SK-N-SH treated with all-trans-retinoic acid at 6 μM for 48 hours (cell line): Measurements from ENCODE around the gene PRM3.

Source experiments
- ATAC-seq: fragments of 200-7000 bp; cut with Tn5 transposase; 3 replicates; pipeline ENCODE4 v1.9.1; 2020; ENCODE audit warnings: mild to moderate bottlenecking, moderate library complexity
- ARNTL ChIP-seq: fragments of 450-650 bp; formaldehyde crosslinking; IDR thresholded peaks from 2 replicates; pipeline ENCODE4 v1.5.0; 2020; ENCODE audit warnings: low read depth, mild to moderate bottlenecking, moderate library complexity, borderline replicate concordance
- BACH2 ChIP-seq: fragments of 250-450 bp; sonication (Bioruptor Pico); IDR thresholded peaks from 2 replicates; pipeline ENCODE4 v1.9.0; 2021; ENCODE audit warnings: mild to moderate bottlenecking, borderline replicate concordance
- CSDC2 ChIP-seq: fragments of 250-450 bp; sonication (Bioruptor Pico); IDR thresholded peaks from 2 replicates; pipeline ENCODE4 v1.5.0; 2020; ENCODE audit warnings: mild to moderate bottlenecking, moderate library complexity
- ESRRG ChIP-seq: fragments of 250-450 bp; sonication (Bioruptor Pico); IDR thresholded peaks from 2 replicates; pipeline ENCODE4 v1.6.1; 2021; ENCODE audit warnings: mild to moderate bottlenecking
- GLIS3 ChIP-seq: fragments of 250-450 bp; sonication (Bioruptor Pico); IDR thresholded peaks from 2 replicates; pipeline ENCODE4 v1.5.0; 2020; ENCODE audit warnings: mild to moderate bottlenecking, moderate library complexity
- ISL1 ChIP-seq: fragments of 250-450 bp; sonication (Bioruptor Pico); IDR thresholded peaks from 2 replicates; pipeline ENCODE4 v2.1.2; 2022; ENCODE audit warnings: mild to moderate bottlenecking, moderate library complexity
- OSR1 ChIP-seq: fragments of 250-450 bp; sonication (Bioruptor Pico); IDR thresholded peaks from 2 replicates; pipeline ENCODE4 v1.8.0; 2022; ENCODE audit warnings: moderate library complexity, mild to moderate bottlenecking, inconsistent platforms
- PATZ1 ChIP-seq: fragments of 250-450 bp; sonication (Bioruptor Pico); IDR thresholded peaks from 2 replicates; pipeline ENCODE4 v1.8.0; 2020; ENCODE audit warnings: mild to moderate bottlenecking, moderate library complexity, borderline replicate concordance
- PPARA ChIP-seq: fragments of 250-450 bp; sonication (Bioruptor Pico); IDR thresholded peaks from 2 replicates; pipeline ENCODE4 v1.5.0; 2020; ENCODE audit warnings: mild to moderate bottlenecking, borderline replicate concordance
- RARB ChIP-seq: fragments of 250-450 bp; sonication (Bioruptor Pico); IDR thresholded peaks from 2 replicates; pipeline ENCODE4 v1.8.0; 2021; ENCODE audit warnings: mild to moderate bottlenecking, moderate library complexity
- SNAI2 ChIP-seq: fragments of 250-450 bp; sonication (Bioruptor Pico); IDR thresholded peaks from 2 replicates; pipeline ENCODE4 v1.5.0; 2020; ENCODE audit warnings: mild to moderate bottlenecking, moderate library complexity
- TCF4 ChIP-seq: fragments of 250-450 bp; sonication (Bioruptor Pico); IDR thresholded peaks from 2 replicates; pipeline ENCODE4 v1.8.0; 2021; ENCODE audit warnings: mild to moderate bottlenecking, moderate library complexity, borderline replicate concordance
- TOX ChIP-seq: fragments of 250-450 bp; sonication (Bioruptor Pico); IDR thresholded peaks from 2 replicates; pipeline ENCODE4 v1.8.0; 2021; ENCODE audit warnings: mild to moderate bottlenecking, moderate library complexity, borderline replicate concordance
- TSHZ2 ChIP-seq: fragments of 250-450 bp; sonication (Bioruptor Pico); IDR thresholded peaks from 2 replicates; pipeline ENCODE4 v1.5.0; 2020; ENCODE audit warnings: mild to moderate bottlenecking, moderate library complexity
- ZC3H10 ChIP-seq: fragments of 250-450 bp; sonication (Bioruptor Pico); IDR thresholded peaks from 2 replicates; pipeline ENCODE4 v1.5.1; 2021; ENCODE audit warnings: mild to moderate bottlenecking, moderate library complexity
- ZNF565 ChIP-seq: fragments of 450-650 bp; formaldehyde crosslinking; conservative IDR thresholded peaks from 2 replicates; pipeline ENCODE4 v1.5.0; 2020; ENCODE audit warnings: low read depth, mild to moderate bottlenecking, moderate library complexity
- ZNF70 ChIP-seq: fragments of 450-650 bp; formaldehyde crosslinking; IDR thresholded peaks from 2 replicates; pipeline ENCODE4 v1.5.0; 2020; ENCODE audit warnings: mild to moderate bottlenecking, moderate library complexity
- ZNF8 ChIP-seq: fragments of 450-650 bp; formaldehyde crosslinking; IDR thresholded peaks from 2 replicates; pipeline ENCODE4 v1.5.0; 2020; ENCODE audit warnings: mild to moderate bottlenecking, moderate library complexity
- TF ChIP-seq, protein P1 (sequence below): fragments of 250-450 bp; sonication (Bioruptor Pico); IDR thresholded peaks from 2 replicates; pipeline ENCODE4 v1.5.1; 2021; ENCODE audit warnings: mild to moderate bottlenecking, moderate library complexity
- TF ChIP-seq, protein P2 (sequence below): fragments of 250-450 bp; sonication (Bioruptor Pico); IDR thresholded peaks from 2 replicates; pipeline ENCODE4 v1.5.1; 2020; ENCODE audit warnings: low read depth, mild to moderate bottlenecking, moderate library complexity
- TF ChIP-seq, protein P3 (sequence below): fragments of 250-450 bp; sonication (Bioruptor Pico); IDR thresholded peaks from 2 replicates; pipeline ENCODE4 v1.8.0; 2021; ENCODE audit warnings: low read depth, mild to moderate bottlenecking, moderate library complexity, borderline replicate concordance

PRM3 gene

GRCh38 chr16:11277607-11278337, 4.3 kb upstream of the PRM3 start:
- TF ChIP-seq TSHZ2 (no peak), RARB (no peak), ZNF8 (CRISPR knock-in tag) (no peak), ISL1 (no peak), OSR1 (CRISPR knock-in tag) (no peak), PATZ1 (no peak), ARNTL (CRISPR knock-in tag) (no peak), TOX (CRISPR knock-in tag) (no peak), CSDC2 (no peak), SNAI2 (CRISPR knock-in tag) (no peak), GLIS3 (CRISPR knock-in tag) (no peak), BACH2 (CRISPR knock-in tag) (no peak), ZNF565 (no peak), ESRRG (CRISPR knock-in tag) (no peak), ZNF70 (CRISPR knock-in tag) (no peak)
- TF ChIP-seq, protein P1, sequence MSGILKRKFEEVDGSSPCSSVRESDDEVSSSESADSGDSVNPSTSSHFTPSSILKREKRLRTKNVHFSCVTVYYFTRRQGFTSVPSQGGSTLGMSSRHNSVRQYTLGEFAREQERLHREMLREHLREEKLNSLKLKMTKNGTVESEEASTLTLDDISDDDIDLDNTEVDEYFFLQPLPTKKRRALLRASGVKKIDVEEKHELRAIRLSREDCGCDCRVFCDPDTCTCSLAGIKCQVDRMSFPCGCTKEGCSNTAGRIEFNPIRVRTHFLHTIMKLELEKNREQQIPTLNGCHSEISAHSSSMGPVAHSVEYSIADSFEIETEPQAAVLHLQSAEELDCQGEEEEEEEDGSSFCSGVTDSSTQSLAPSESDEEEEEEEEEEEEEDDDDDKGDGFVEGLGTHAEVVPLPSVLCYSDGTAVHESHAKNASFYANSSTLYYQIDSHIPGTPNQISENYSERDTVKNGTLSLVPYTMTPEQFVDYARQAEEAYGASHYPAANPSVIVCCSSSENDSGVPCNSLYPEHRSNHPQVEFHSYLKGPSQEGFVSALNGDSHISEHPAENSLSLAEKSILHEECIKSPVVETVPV (CRISPR knock-in tag): no peak
- no peak for ATAC-seq

- TF ChIP-seq TSHZ2 (no peak), SNAI2 (CRISPR knock-in tag) (no peak), PATZ1 (no peak), CSDC2 (no peak), PPARA (CRISPR knock-in tag) (no peak), TCF4 (CRISPR knock-in tag) (no peak), ZC3H10 (no peak), RARB (no peak), TOX (CRISPR knock-in tag) (no peak), ZNF70 (CRISPR knock-in tag) (no peak), ZNF8 (CRISPR knock-in tag) (no peak), ZNF565 (no peak), ARNTL (CRISPR knock-in tag) (no peak)
- TF ChIP-seq, protein P2, sequence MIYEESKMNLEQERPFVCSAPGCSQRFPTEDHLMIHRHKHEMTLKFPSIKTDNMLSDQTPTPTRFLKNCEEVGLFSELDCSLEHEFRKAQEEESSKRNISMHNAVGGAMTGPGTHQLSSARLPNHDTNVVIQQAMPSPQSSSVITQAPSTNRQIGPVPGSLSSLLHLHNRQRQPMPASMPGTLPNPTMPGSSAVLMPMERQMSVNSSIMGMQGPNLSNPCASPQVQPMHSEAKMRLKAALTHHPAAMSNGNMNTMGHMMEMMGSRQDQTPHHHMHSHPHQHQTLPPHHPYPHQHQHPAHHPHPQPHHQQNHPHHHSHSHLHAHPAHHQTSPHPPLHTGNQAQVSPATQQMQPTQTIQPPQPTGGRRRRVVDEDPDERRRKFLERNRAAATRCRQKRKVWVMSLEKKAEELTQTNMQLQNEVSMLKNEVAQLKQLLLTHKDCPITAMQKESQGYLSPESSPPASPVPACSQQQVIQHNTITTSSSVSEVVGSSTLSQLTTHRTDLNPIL (CRISPR knock-in tag): no peak
- TF ChIP-seq, protein P1 (CRISPR knock-in tag): no peak
- TF ChIP-seq, protein P3, sequence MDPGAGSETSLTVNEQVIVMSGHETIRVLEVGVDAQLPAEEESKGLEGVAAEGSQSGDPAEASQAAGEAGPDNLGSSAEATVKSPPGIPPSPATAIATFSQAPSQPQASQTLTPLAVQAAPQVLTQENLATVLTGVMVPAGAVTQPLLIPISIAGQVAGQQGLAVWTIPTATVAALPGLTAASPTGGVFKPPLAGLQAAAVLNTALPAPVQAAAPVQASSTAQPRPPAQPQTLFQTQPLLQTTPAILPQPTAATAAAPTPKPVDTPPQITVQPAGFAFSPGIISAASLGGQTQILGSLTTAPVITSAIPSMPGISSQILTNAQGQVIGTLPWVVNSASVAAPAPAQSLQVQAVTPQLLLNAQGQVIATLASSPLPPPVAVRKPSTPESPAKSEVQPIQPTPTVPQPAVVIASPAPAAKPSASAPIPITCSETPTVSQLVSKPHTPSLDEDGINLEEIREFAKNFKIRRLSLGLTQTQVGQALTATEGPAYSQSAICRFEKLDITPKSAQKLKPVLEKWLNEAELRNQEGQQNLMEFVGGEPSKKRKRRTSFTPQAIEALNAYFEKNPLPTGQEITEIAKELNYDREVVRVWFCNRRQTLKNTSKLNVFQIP (CRISPR knock-in tag): no peak
- ATAC-seq: no peak
These were observed 3.6 kb upstream of the PRM3 start for GRCh38 chr16:11276896-11277593.
